Loucy (cell line): ENCODE measurements around the gene BLCAP.

Experiments used
- H2AFZ ChIP-seq: fragments of 200-600 bp; sonication (generic); 2 replicates; pipeline ENCODE4 v1.6.0; 2016; ENCODE audit warnings: antibody characterized with exemption, mild to moderate bottlenecking, low read length, moderate library complexity
- H3F3A ChIP-seq: fragments of 200-600 bp; 2 replicates; pipeline ENCODE4 v1.6.0; 2016; ENCODE audit warnings: antibody characterized with exemption, low read depth, mild to moderate bottlenecking
- H3K27me3 ChIP-seq: fragments of 200-600 bp; sonication (generic); 2 replicates; pipeline ENCODE4 v1.6.1; 2014; ENCODE audit warnings: low read length, mild to moderate bottlenecking; ENCODE audit not compliant: insufficient read depth, poor library complexity, severe bottlenecking
- H3K36me3 ChIP-seq: fragments of 200-600 bp; sonication (generic); 2 replicates; pipeline ENCODE4 v1.6.1; 2016; ENCODE audit warnings: low read length; ENCODE audit not compliant: insufficient read depth
- H3K4me1 ChIP-seq: fragments of 200-600 bp; sonication (generic); 2 replicates; pipeline ENCODE4 v1.5.1; 2014; ENCODE audit warnings: low read length, mild to moderate bottlenecking; ENCODE audit not compliant: insufficient read depth, poor library complexity, severe bottlenecking
- H3K4me2 ChIP-seq: fragments of 200-600 bp; sonication (generic); 2 replicates; pipeline ENCODE4 v1.6.0; 2014; ENCODE audit warnings: antibody characterized with exemption, low read length, low read depth, mild to moderate bottlenecking; ENCODE audit not compliant: poor library complexity, severe bottlenecking
- H3K4me3 ChIP-seq: fragments of 200-600 bp; sonication (generic); 2 replicates; pipeline ENCODE4 v1.5.1; 2014; ENCODE audit warnings: low read length, mild to moderate bottlenecking, mixed read lengths; ENCODE audit not compliant: poor library complexity, severe bottlenecking
- H3K79me2 ChIP-seq: fragments of 200-600 bp; sonication (generic); 2 replicates; pipeline ENCODE4 v1.6.1; 2014; ENCODE audit warnings: low read length; ENCODE audit not compliant: insufficient read depth
- H3K9ac ChIP-seq: fragments of 200-600 bp; sonication (generic); 2 replicates; pipeline ENCODE4 v1.6.0; 2014; ENCODE audit warnings: mild to moderate bottlenecking, low read depth, low read length, moderate library complexity; ENCODE audit not compliant: poor library complexity, severe bottlenecking
- H3K9me2 ChIP-seq: fragments of 200-600 bp; sonication (generic); replicated peaks from 2 replicates; pipeline ENCODE4 v1.6.1; 2016; ENCODE audit warnings: low read depth, low read length, mixed read lengths
- H3K9me3 ChIP-seq: fragments of 200-600 bp; sonication (generic); 2 replicates; pipeline ENCODE4 v1.6.1; 2014; ENCODE audit warnings: mild to moderate bottlenecking, antibody characterized with exemption, low read length, low read depth; ENCODE audit not compliant: insufficient read depth
- H4K20me1 ChIP-seq: fragments of 200-600 bp; sonication (generic); 2 replicates; pipeline ENCODE4 v1.6.0; 2014; ENCODE audit warnings: antibody characterized with exemption, low read length, mild to moderate bottlenecking; ENCODE audit not compliant: insufficient read depth, poor library complexity, severe bottlenecking
- EZH2phosphoT487 ChIP-seq: fragments of 200-600 bp; IDR thresholded peaks from 2 replicates; pipeline ENCODE4 v1.6.1; 2018; ENCODE audit warnings: antibody characterized with exemption, mild to moderate bottlenecking, moderate library complexity, borderline replicate concordance
- TF ChIP-seq, protein P1 (sequence below): fragments of 200-600 bp; sonication (generic); conservative IDR thresholded peaks from 2 replicates; pipeline ENCODE4 v1.5.1; 2014; ENCODE audit warnings: mild to moderate bottlenecking, antibody characterized with exemption, low read length

BLCAP gene

DNA sequence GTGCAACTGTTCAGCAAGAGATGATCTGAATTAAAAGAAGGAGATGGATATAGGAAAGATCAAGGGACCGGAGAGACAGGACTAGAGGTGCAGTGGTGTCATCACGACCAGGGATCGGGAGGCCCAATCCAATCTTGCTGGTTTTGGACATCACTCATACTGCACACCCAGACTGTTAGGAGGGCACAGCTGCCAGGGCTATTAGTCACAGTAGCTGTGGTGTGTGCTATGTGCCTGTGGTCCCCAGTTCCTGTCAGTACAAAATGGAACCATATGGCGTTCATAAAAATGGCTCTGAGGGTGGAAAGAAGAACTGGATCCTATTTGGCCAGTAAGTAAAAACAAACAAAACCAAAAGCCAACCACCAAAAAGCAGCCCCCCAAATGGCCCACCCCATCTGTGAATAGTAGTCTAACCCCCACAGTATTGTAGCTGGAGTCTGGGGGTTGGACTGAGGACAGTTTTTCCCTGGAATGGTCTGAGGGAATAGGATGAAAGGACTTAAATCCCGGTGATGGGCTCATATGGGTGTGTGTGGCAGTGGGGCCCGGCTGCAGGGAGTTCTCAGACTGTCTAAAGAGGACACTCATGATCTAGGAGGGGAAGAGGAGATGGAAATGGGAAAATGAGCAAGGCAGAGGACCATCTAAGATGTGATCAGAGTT lies 15.9 kb downstream of the BLCAP start:
- H3K9ac ChIP-seq = no peak overlapping the region
- no peaks in the 10 kb centered on the region for H3K27me3 ChIP-seq
- no peaks in the 10 kb centered on the region for H3K9me2 ChIP-seq
- H3K36me3 ChIP-seq = peaks cover 26% of the 10 kb centered on the region; the same call in 1 of the 2 replicates
- no peaks in the 10 kb centered on the region for H3K79me2 ChIP-seq
- H3K9me3 ChIP-seq = no peaks in the 10 kb centered on the region
- TF ChIP-seq, protein P1, sequence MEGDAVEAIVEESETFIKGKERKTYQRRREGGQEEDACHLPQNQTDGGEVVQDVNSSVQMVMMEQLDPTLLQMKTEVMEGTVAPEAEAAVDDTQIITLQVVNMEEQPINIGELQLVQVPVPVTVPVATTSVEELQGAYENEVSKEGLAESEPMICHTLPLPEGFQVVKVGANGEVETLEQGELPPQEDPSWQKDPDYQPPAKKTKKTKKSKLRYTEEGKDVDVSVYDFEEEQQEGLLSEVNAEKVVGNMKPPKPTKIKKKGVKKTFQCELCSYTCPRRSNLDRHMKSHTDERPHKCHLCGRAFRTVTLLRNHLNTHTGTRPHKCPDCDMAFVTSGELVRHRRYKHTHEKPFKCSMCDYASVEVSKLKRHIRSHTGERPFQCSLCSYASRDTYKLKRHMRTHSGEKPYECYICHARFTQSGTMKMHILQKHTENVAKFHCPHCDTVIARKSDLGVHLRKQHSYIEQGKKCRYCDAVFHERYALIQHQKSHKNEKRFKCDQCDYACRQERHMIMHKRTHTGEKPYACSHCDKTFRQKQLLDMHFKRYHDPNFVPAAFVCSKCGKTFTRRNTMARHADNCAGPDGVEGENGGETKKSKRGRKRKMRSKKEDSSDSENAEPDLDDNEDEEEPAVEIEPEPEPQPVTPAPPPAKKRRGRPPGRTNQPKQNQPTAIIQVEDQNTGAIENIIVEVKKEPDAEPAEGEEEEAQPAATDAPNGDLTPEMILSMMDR = no peak
- no peak for TF ChIP-seq EZH2phosphoT487
- no peak overlapping the region for H2AFZ ChIP-seq
- no peak overlapping the region for H3K4me3 ChIP-seq
- no peaks in the 10 kb centered on the region for H3K4me1 ChIP-seq
- H3K4me2 ChIP-seq = no peak overlapping the region
- H4K20me1 ChIP-seq = no peaks in the 10 kb centered on the region
- no peaks in the 10 kb centered on the region for H3F3A ChIP-seq

- peaks cover 21% of the 10 kb centered on the region; the same call in 1 of the 2 replicates for H3K36me3 ChIP-seq
- H3K79me2 ChIP-seq = no peaks in the 10 kb centered on the region
- H3K4me2 ChIP-seq = no peak overlapping the region
- H3K4me3 ChIP-seq = no peak overlapping the region
- H3K9me2 ChIP-seq = no peaks in the 10 kb centered on the region
- H3K27me3 ChIP-seq = no peaks in the 10 kb centered on the region
- no peaks in the 10 kb centered on the region for H3K4me1 ChIP-seq
- no peak overlapping the region for H3K9ac ChIP-seq
- no peaks in the 10 kb centered on the region for H3K9me3 ChIP-seq
- H3F3A ChIP-seq = no peaks in the 10 kb centered on the region
- H4K20me1 ChIP-seq = no peaks in the 10 kb centered on the region
- TF ChIP-seq EZH2phosphoT487 = no peak
- TF ChIP-seq, protein P1 = no peak
- no peak overlapping the region for H2AFZ ChIP-seq
Observed at GRCh38 chr20:37510226-37510625, 17.4 kb downstream of the BLCAP start.

DNA sequence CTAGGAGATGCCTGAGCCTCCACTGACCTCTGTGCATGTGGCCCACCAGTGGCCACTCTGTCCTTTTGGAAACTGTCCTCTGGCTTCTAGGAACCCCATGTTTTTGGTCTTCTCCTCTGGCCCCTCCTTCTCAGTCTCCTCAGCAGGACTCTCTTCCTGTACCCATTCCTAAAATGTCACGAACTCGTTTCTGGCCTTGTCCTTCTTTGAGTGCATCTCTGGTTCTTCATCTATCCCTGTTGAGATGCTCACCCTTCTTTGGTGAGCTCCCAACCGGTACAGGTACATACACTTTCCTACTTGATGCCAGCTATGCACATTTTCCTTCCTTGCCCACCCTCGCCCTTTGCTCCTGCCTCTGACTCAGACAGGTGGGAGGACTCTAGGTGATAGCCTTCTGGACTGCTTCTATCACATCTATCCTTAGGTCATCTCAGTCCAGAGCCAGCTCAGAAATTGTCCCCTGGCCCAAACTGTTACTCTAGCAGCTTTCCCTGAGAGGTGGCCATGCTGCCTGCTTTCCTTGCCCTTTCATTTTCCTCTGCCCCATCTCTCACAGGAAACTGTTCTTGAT lies 21.4 kb downstream of the BLCAP start:
- Histone ChIP-seq H3K4me2 (no peak overlapping the region), H3K79me2 (no peaks in the 10 kb centered on the region), H3K4me3 (no peak overlapping the region), H4K20me1 (no peaks in the 10 kb centered on the region), H2AFZ (no peak overlapping the region), H3K9me2 (no peaks in the 10 kb centered on the region), H3K27me3 (no peaks in the 10 kb centered on the region), H3K36me3 (peaks cover 8% of the 10 kb centered on the region; the same call in 1 of the 2 replicates), H3F3A (no peaks in the 10 kb centered on the region), H3K4me1 (no peaks in the 10 kb centered on the region), H3K9me3 (no peaks in the 10 kb centered on the region), H3K9ac (no peak overlapping the region)
- TF ChIP-seq, protein P1 = no peak
- TF ChIP-seq EZH2phosphoT487 = no peak
